HG02588 (cell line): Measurements from ENCODE around the gene TBXAS1.

Experiments used
- ATAC-seq: cut with Tn5 transposase; IDR thresholded peaks from one replicate; pipeline ENCODE4 v1.9.1; 2021; ENCODE audit warnings: mild to moderate bottlenecking, moderate library complexity; ENCODE audit not compliant: unreplicated experiment

Gene TBXAS1

GRCh38 chr7:139973101-139974050 is 144.3 kb downstream of the TBXAS1 start:
- no peak for ATAC-seq

- ATAC-seq, result no peak
Observed at GRCh38 chr7:139974179-139974811, 145.2 kb downstream of the TBXAS1 start.

GRCh38 chr7:139976055-139976837 is 147.2 kb downstream of the TBXAS1 start:
- no peak for ATAC-seq

- ATAC-seq, result no peak
Observed at GRCh38 chr7:139976838-139977656, 148.0 kb downstream of the TBXAS1 start.

- ATAC-seq, result no peak
Observed at GRCh38 chr7:139981511-139981895, 152.4 kb downstream of the TBXAS1 start.

- ATAC-seq, result no peak
Observed at GRCh38 chr7:139982927-139983920, 154.2 kb downstream of the TBXAS1 start.

GRCh38 chr7:139984642-139985539 is 155.8 kb downstream of the TBXAS1 start:
- no peak for ATAC-seq

GRCh38 chr7:139985811-139986210 is 156.7 kb downstream of the TBXAS1 start:
- ATAC-seq, result no peak

- no peak for ATAC-seq
Observed at GRCh38 chr7:139987691-139988516, 158.8 kb downstream of the TBXAS1 start.

- no peak for ATAC-seq
Observed at GRCh38 chr7:139989366-139990141, 160.5 kb downstream of the TBXAS1 start.

- no peak for ATAC-seq
Observed at GRCh38 chr7:139990142-139990535, 161.1 kb downstream of the TBXAS1 start.

- ATAC-seq, result no peak
Observed at GRCh38 chr7:139990571-139991268, 161.7 kb downstream of the TBXAS1 start.

GRCh38 chr7:139991269-139991666 is 162.2 kb downstream of the TBXAS1 start:
- ATAC-seq, result no peak

GRCh38 chr7:139991911-139992310 is 162.8 kb downstream of the TBXAS1 start:
- ATAC-seq, result no peak

GRCh38 chr7:139992353-139993044 is 163.4 kb downstream of the TBXAS1 start:
- ATAC-seq, result no peak
